IMR-90 (cell line): ENCODE data around the gene CDKAL1. TPM values are rescaled to one million over a fixed set of nuclear protein-coding genes. Genes with fewer than 3 reads are reported as not detected.

Experiments
- ATAC-seq: fragments of 200-7000 bp; cut with Tn5 transposase; 2 replicates; pipeline ENCODE4 v1.9.1; 2020; ENCODE audit warnings: low read depth, mild to moderate bottlenecking, moderate library complexity
- BruUV-seq: library from RNA; stranded (reverse); fragments of 400-500 nt; replicated peaks from 2 replicates; lab custom pipeline; 2021; lab: Mats Ljungman, UMichigan
- CTCF ChIA-PET: fragments of 300-600 bp; formaldehyde crosslinking; extraction: SDS; loops from one replicate; lab custom pipeline; 2021; ENCODE audit warnings: antibody characterized with exemption; lab: Yijun Ruan, JAX
- POLR2A ChIA-PET: fragments of 300-600 bp; sonication (Branson Sonifier 250); formaldehyde crosslinking; loops from one replicate; lab custom pipeline; 2022; ENCODE audit warnings: antibody characterized with exemption; ENCODE audit not compliant: unreplicated experiment; lab: Charles Lee
- DNase-seq: peaks from one replicate; pipeline ENCODE4 v3.0.0; 2013
- H2AFZ ChIP-seq: replicated peaks from 2 replicates; pipeline ENCODE3; 2013; ENCODE audit warnings: low read length, mild to moderate bottlenecking; ENCODE audit not compliant: poor library complexity
- H2AK5ac ChIP-seq: 2 replicates; pipeline ENCODE4 v1.6.1; 2013; ENCODE audit warnings: low read depth, low read length, inconsistent platforms
- H2AK9ac ChIP-seq: replicated peaks from 2 replicates; pipeline ENCODE3; 2013; ENCODE audit warnings: mild to moderate bottlenecking, low read depth, low read length, moderate library complexity; ENCODE audit not compliant: poor library complexity
- H2BK120ac ChIP-seq: 2 replicates; pipeline ENCODE4 v1.6.1; 2013; ENCODE audit warnings: low read depth, low read length, inconsistent platforms
- H2BK15ac ChIP-seq: 3 replicates; pipeline ENCODE4 v1.6.1; 2013; ENCODE audit warnings: low read depth, low read length, inconsistent platforms
- H2BK20ac ChIP-seq: 2 replicates; pipeline ENCODE4 v1.6.1; 2013; ENCODE audit warnings: low read depth, mild to moderate bottlenecking, inconsistent platforms, low read length, moderate library complexity
- H2BK5ac ChIP-seq: 2 replicates; pipeline ENCODE4 v1.6.1; 2013; ENCODE audit warnings: mild to moderate bottlenecking, low read depth, low read length, inconsistent platforms; ENCODE audit not compliant: poor library complexity, severe bottlenecking
- H3K14ac ChIP-seq: replicated peaks from 2 replicates; pipeline ENCODE4 v1.6.1; 2013; ENCODE audit warnings: low read depth, low read length, inconsistent platforms
- H3K18ac ChIP-seq: 2 replicates; pipeline ENCODE4 v1.6.1; 2013; ENCODE audit warnings: low read depth, low read length, control low read depth
- H3K23ac ChIP-seq: 2 replicates; pipeline ENCODE4 v1.6.1; 2013; ENCODE audit warnings: low read depth, low read length, inconsistent platforms
- H3K27ac ChIP-seq: 2 replicates; pipeline ENCODE4 v1.5.1; 2013; ENCODE audit warnings: mild to moderate bottlenecking, control low read depth, low read length; ENCODE audit not compliant: insufficient read depth
- H3K27me3 ChIP-seq: 2 replicates; pipeline ENCODE4 v1.6.1; 2013; ENCODE audit warnings: low read length; ENCODE audit not compliant: control insufficient read depth, insufficient read depth
- H3K36me3 ChIP-seq: 2 replicates; pipeline ENCODE4 v1.6.1; 2013; ENCODE audit warnings: low read length, mixed read lengths; ENCODE audit not compliant: control insufficient read depth, insufficient read depth
- H3K4ac ChIP-seq: 2 replicates; pipeline ENCODE4 v1.6.1; 2013; ENCODE audit warnings: low read depth, low read length, inconsistent platforms
- H3K4me1 ChIP-seq: 2 replicates; pipeline ENCODE4 v1.6.1; 2013; ENCODE audit warnings: low read length, mixed read lengths; ENCODE audit not compliant: control insufficient read depth, insufficient read depth
- H3K4me2 ChIP-seq: 2 replicates; pipeline ENCODE4 v1.6.1; 2013; ENCODE audit warnings: low read depth, mild to moderate bottlenecking, control low read depth, low read length, moderate library complexity
- H3K4me3 ChIP-seq: 2 replicates; pipeline ENCODE4 v1.5.1; 2013; ENCODE audit warnings: low read depth, mild to moderate bottlenecking, control low read depth, low read length, moderate library complexity; ENCODE audit not compliant: insufficient read depth
- H3K56ac ChIP-seq: 2 replicates; pipeline ENCODE4 v1.6.1; 2013; ENCODE audit warnings: low read length, inconsistent platforms; ENCODE audit not compliant: insufficient read depth; ENCODE audit errors: extremely low read depth
- H3K79me1 ChIP-seq, 2 experiments: 2 replicates each; pipeline ENCODE4 v1.6.1; 2013; ENCODE audit warnings: low read length in 2 of 2, inconsistent platforms in 1 of 2, low read depth in 1 of 2
- H3K9ac ChIP-seq: 2 replicates; pipeline ENCODE4 v1.6.1; 2013; ENCODE audit warnings: low read depth, low read length, control low read depth
- H3K9me1 ChIP-seq: 2 replicates; pipeline ENCODE4 v1.6.1; 2013; ENCODE audit warnings: low read length, inconsistent platforms; ENCODE audit not compliant: insufficient read depth
- H3K9me3 ChIP-seq: 2 replicates; pipeline ENCODE4 v1.6.1; 2013; ENCODE audit warnings: low read length; ENCODE audit not compliant: control insufficient read depth, insufficient read depth
- H4K20me1 ChIP-seq: 2 replicates; pipeline ENCODE4 v1.6.1; 2013; ENCODE audit warnings: low read length, inconsistent platforms; ENCODE audit not compliant: insufficient read depth
- H4K5ac ChIP-seq: 2 replicates; pipeline ENCODE4 v1.6.1; 2013; ENCODE audit warnings: mild to moderate bottlenecking, low read depth, low read length, control low read depth
- H4K8ac ChIP-seq, 2 experiments: 2 replicates each; pipeline ENCODE4 v1.6.1; 2013; ENCODE audit warnings: low read depth in 2 of 2, low read length in 2 of 2, control low read depth in 1 of 2, inconsistent platforms in 1 of 2
- H4K91ac ChIP-seq: 2 replicates; pipeline ENCODE4 v1.6.1; 2013; ENCODE audit warnings: low read depth, low read length, inconsistent platforms; ENCODE audit not compliant: insufficient read depth
- BHLHE40 ChIP-seq: fragments of 150-350 bp; IDR thresholded peaks from 2 replicates; pipeline ENCODE4 v1.6.1; 2016; ENCODE audit warnings: mild to moderate bottlenecking, low read depth, low read length
- CEBPB ChIP-seq: IDR thresholded peaks from 2 replicates; pipeline ENCODE4 v1.6.1; 2012; ENCODE audit warnings: low read depth, low read length, improper control_type of control experiment
- CHD1 ChIP-seq: IDR thresholded peaks from 2 replicates; pipeline ENCODE4 v1.6.1; 2012; ENCODE audit warnings: low read depth, low read length, improper control_type of control experiment
- CTCF ChIP-seq: conservative IDR thresholded peaks from 2 replicates; pipeline ENCODE4 v1.5.1; 2012; ENCODE audit warnings: mild to moderate bottlenecking, low read depth, low read length, improper control_type of control experiment
- ELK1 ChIP-seq: fragments of 150-350 bp; IDR thresholded peaks from 2 replicates; pipeline ENCODE4 v1.6.1; 2016; ENCODE audit warnings: low read depth, mild to moderate bottlenecking, low read length, moderate library complexity, borderline replicate concordance
- FOS ChIP-seq: fragments of 150-350 bp; IDR thresholded peaks from 2 replicates; pipeline ENCODE4 v1.6.1; 2016; ENCODE audit warnings: low read depth, low read length
- MAFK ChIP-seq: IDR thresholded peaks from 2 replicates; pipeline ENCODE4 v1.6.1; 2012; ENCODE audit warnings: low read depth, low read length, improper control_type of control experiment
- MAZ ChIP-seq: IDR thresholded peaks from 2 replicates; pipeline ENCODE4 v1.6.1; 2012; ENCODE audit warnings: low read depth, mild to moderate bottlenecking, low read length, improper control_type of control experiment, moderate library complexity, borderline replicate concordance
- MXI1 ChIP-seq: IDR thresholded peaks from 2 replicates; pipeline ENCODE4 v1.6.1; 2012; ENCODE audit warnings: low read depth, mild to moderate bottlenecking, low read length, moderate library complexity, borderline replicate concordance
- NFE2L2 ChIP-seq: fragments of 150-350 bp; IDR thresholded peaks from 2 replicates; pipeline ENCODE4 v1.6.1; 2016; ENCODE audit warnings: low read depth, mild to moderate bottlenecking, low read length
- POLR2A ChIP-seq: IDR thresholded peaks from 2 replicates; pipeline ENCODE4 v1.6.1; 2012; ENCODE audit warnings: mild to moderate bottlenecking, low read depth, low read length
- RAD21 ChIP-seq: IDR thresholded peaks from 2 replicates; pipeline ENCODE4 v1.6.1; 2012; ENCODE audit warnings: low read length, improper control_type of control experiment
- RCOR1 ChIP-seq: IDR thresholded peaks from 2 replicates; pipeline ENCODE4 v1.6.1; 2012; ENCODE audit warnings: mild to moderate bottlenecking, low read length, improper control_type of control experiment; ENCODE audit not compliant: insufficient replicate concordance
- RFX5 ChIP-seq: IDR thresholded peaks from 2 replicates; pipeline ENCODE4 v1.8.0; 2012; ENCODE audit warnings: low read depth, mild to moderate bottlenecking, low read length, moderate library complexity
- SMC3 ChIP-seq: fragments of 150-350 bp; IDR thresholded peaks from 2 replicates; pipeline ENCODE4 v1.6.1; 2016; ENCODE audit warnings: low read depth, mild to moderate bottlenecking, antibody characterized with exemption, low read length, moderate library complexity
- USF2 ChIP-seq: fragments of 150-350 bp; IDR thresholded peaks from 2 replicates; pipeline ENCODE4 v1.6.1; 2017; ENCODE audit warnings: mild to moderate bottlenecking, antibody characterized with exemption, low read length, low read depth
- whole genome bisulfite sequencing, 2 experiments: methylation state at CpG; one replicate each; pipeline versions ENCODE4 v1.1.5 to v1.1.7; 2013; ENCODE audit warnings: missing lambda C conversion rate in 2 of 2; ENCODE audit not compliant: insufficient read length in 1 of 2; ENCODE audit errors: extremely low coverage in 2 of 2; 5-methylcytosine and 5-hydroxymethylcytosine counted together
- dilution Hi-C: fragments of 300-500 bp; cut with HindIII; formaldehyde crosslinking; loops from one replicate; pipeline ENCODE4 v1.14.3; 2018; ENCODE audit warnings: low sequenced_read_pairs; ENCODE audit not compliant: unreplicated experiment
- in situ Hi-C: fragments of 300-500 bp; cut with MboI; formaldehyde crosslinking; loops from 3 replicates; pipeline ENCODE4 v1.14.3; 2019; ENCODE audit warnings: low sequenced_read_pairs, inconsistent platforms, mixed read lengths
- intact Hi-C: fragments of 100-400 bp; cut with micrococcal nuclease; formaldehyde crosslinking; loops from 2 replicates; pipeline ENCODE4 v1.10.0; 2022
- polyA plus RNA-seq, 3 experiments: library from polyadenylated mRNA; depleted of rRNA; stranded (reverse); fragments of >200 nt; gene quantifications; 2 replicates each; pipeline ENCODE4 v1.2.3, GENCODE V29; 2012; ENCODE audit warnings: low replicate concordance in 1 of 3
- total RNA-seq: library from RNA; depleted of rRNA; stranded (reverse); fragments of >200 nt; gene quantifications from 2 replicates; pipeline ENCODE4 v1.2.3, GENCODE V29; 2012

Gene CDKAL1
- total and polyA plus RNA-seq, 2 of the 4 experiments (the other 2 are of a cell fraction), result 3.7 to 13.1 TPM

- Histone ChIP-seq H2BK20ac (no peak overlapping the region), H4K8ac (no peak overlapping the region), H2AK5ac (no peak overlapping the region), H2AFZ (no peak overlapping the region), H3K36me3 (peaks cover 3% of the 10 kb centered on the region), H4K5ac (no peak overlapping the region), H2AK9ac (no peak overlapping the region), H2BK15ac (no peak overlapping the region), H2BK5ac (no peak overlapping the region), H4K20me1 (no peaks in the 10 kb centered on the region), H3K18ac (no peak overlapping the region), H3K79me1 (peaks cover 4 to 7% of the 10 kb centered on the region in 2 experiments; a peak in 3 of 4 replicates), H3K27ac (no peak overlapping the region), H2BK120ac (no peak overlapping the region), H3K4me2 (no peak overlapping the region), H3K27me3 (no peaks in the 10 kb centered on the region), H3K4ac (no peak overlapping the region), H3K56ac (no peak overlapping the region), H3K9me3 (no peaks in the 10 kb centered on the region), H3K23ac (no peak overlapping the region), H4K91ac (no peak overlapping the region), H3K4me3 (no peak overlapping the region), H3K9ac (no peak overlapping the region), H3K14ac (no peak overlapping the region), H3K9me1 (no peaks in the 10 kb centered on the region), H3K4me1 (no peaks in the 10 kb centered on the region)
- ChIA-PET POLR2A (no interaction called here), CTCF (no interaction called here)
- dilution Hi-C loops, result no loop called here
- no peak for DNase-seq
- BruUV-seq, result no TSS peak
- intact Hi-C loops, result no loop called here
- no peak for ATAC-seq
- TF ChIP-seq CTCF (no peak), BHLHE40 (no peak), CEBPB (no peak), RFX5 (no peak), POLR2A (no peak), MAZ (no peak), USF2 (no peak), MAFK (no peak), ELK1 (no peak), MXI1 (no peak), FOS (no peak), RCOR1 (no peak), NFE2L2 (no peak), SMC3 (no peak), CHD1 (no peak), RAD21 (no peak)
- in situ Hi-C loops, result no loop called here
- no CpG with 5 or more reads among the region's 1 CpG for WGBS, 2 experiments
These were observed 14.0 kb downstream of the CDKAL1 start for GRCh38 chr6:20548264-20548663.
